GM12878 (cell line): Measurements from ENCODE around the gene DPH1. TPM values are rescaled to one million over a fixed set of nuclear protein-coding genes. Genes with fewer than 3 reads are reported as not detected.

Experiments
- EED ChIP-seq: sonication (generic); IDR thresholded peaks from 2 replicates; pipeline ENCODE4 v1.6.1; 2016; ENCODE audit warnings: antibody characterized with exemption, low read depth
- FOXK2 ChIP-seq: fragments of 450-650 bp; IDR thresholded peaks from 2 replicates; pipeline ENCODE4 v1.6.1; 2017; ENCODE audit warnings: mild to moderate bottlenecking, moderate library complexity
- IKZF2 ChIP-seq, 2 experiments: fragments of 450-650 bp; IDR thresholded peaks; 2 replicates each; pipeline ENCODE4 v1.6.1; 2017; ENCODE audit warnings: mild to moderate bottlenecking in 2 of 2, moderate library complexity in 2 of 2
- MEF2A ChIP-seq: IDR thresholded peaks from 2 replicates; pipeline ENCODE4 v1.6.1; 2011; ENCODE audit warnings: low read depth, mild to moderate bottlenecking, low read length, moderate library complexity; ENCODE audit not compliant: insufficient read depth
- NBN ChIP-seq: fragments of 450-650 bp; IDR thresholded peaks from 2 replicates; pipeline ENCODE4 v1.6.1; 2016
- NR2C2 ChIP-seq: IDR thresholded peaks from 2 replicates; pipeline ENCODE4 v1.6.1; 2011; ENCODE audit warnings: borderline replicate concordance, low read depth; ENCODE audit not compliant: control insufficient read depth, insufficient read length
- SUPT20H ChIP-seq: IDR thresholded peaks from 2 replicates; pipeline ENCODE4 v1.6.1; 2011; ENCODE audit warnings: low read depth, mild to moderate bottlenecking, low read length, moderate library complexity, borderline replicate concordance; ENCODE audit not compliant: control insufficient read depth
- ZSCAN29 ChIP-seq: fragments of 450-650 bp; IDR thresholded peaks from 2 replicates; pipeline ENCODE4 v1.6.1; 2017; ENCODE audit warnings: mild to moderate bottlenecking, moderate library complexity
- polyA plus RNA-seq, 11 experiments: library from polyadenylated mRNA; depleted of rRNA in 4 of 11; unstranded in 6 of 11; stranded (reverse) in 5 of 11; fragments of >200 nt; fragmentation: Nextera tagmentation in 4 of 11; fragmentation: Illumina TruSeq in 1 of 11; extraction: Ambion mirVana in 4 of 11; extraction: Trizol in 1 of 11; gene quantifications; 1 replicate in 1 of 11; 2 replicates in 10 of 11; pipeline versions ENCODE4 v1.2.1 to v1.2.3, GENCODE V29; 2011 to 2016; ENCODE audit warnings: inconsistent platforms in 2 of 11, missing spikeins in 2 of 11, low read depth in 1 of 11
- total RNA-seq, 4 experiments: library from RNA; depleted of rRNA in 3 of 4; stranded (reverse); fragments of >200 nt in 3 of 4; fragmentation: Illumina TruSeq in 1 of 4; extraction: Trizol in 1 of 4; gene quantifications; 2 replicates each; pipeline versions ENCODE4 v1.2.1 to v1.2.3, GENCODE V29; 2013 to 2021
- TF ChIP-seq, protein P1 (sequence below): fragments of 450-650 bp; IDR thresholded peaks from 2 replicates; pipeline ENCODE4 v1.6.1; 2018; ENCODE audit warnings: mild to moderate bottlenecking, low read depth, moderate library complexity; ENCODE audit not compliant: partially characterized antibody
- TF ChIP-seq, protein P2 (sequence below): fragments of 450-650 bp; IDR thresholded peaks from 2 replicates; pipeline ENCODE4 v1.6.1; 2016; ENCODE audit warnings: mild to moderate bottlenecking
- TF ChIP-seq, protein P3 (sequence below): fragments of 450-650 bp; IDR thresholded peaks from 2 replicates; pipeline ENCODE4 v1.6.1; 2016; ENCODE audit warnings: mild to moderate bottlenecking, moderate library complexity, borderline replicate concordance
- TF ChIP-seq, protein P4 (sequence below): fragments of 450-650 bp; IDR thresholded peaks from 2 replicates; pipeline ENCODE4 v1.6.1; 2017; ENCODE audit warnings: mild to moderate bottlenecking, moderate library complexity
- TF ChIP-seq, protein P5 (sequence below): fragments of 450-650 bp; IDR thresholded peaks from 2 replicates; pipeline ENCODE4 v1.6.1; 2018; ENCODE audit warnings: borderline replicate concordance, mild to moderate bottlenecking; ENCODE audit not compliant: partially characterized antibody

Gene DPH1
- total and polyA plus RNA-seq, 10 of the 15 experiments (the other 5 are each of a cell fraction or from before 2014, with no cell fraction given), result 0.29 to 33.6 (median 20.2) TPM

DNA sequence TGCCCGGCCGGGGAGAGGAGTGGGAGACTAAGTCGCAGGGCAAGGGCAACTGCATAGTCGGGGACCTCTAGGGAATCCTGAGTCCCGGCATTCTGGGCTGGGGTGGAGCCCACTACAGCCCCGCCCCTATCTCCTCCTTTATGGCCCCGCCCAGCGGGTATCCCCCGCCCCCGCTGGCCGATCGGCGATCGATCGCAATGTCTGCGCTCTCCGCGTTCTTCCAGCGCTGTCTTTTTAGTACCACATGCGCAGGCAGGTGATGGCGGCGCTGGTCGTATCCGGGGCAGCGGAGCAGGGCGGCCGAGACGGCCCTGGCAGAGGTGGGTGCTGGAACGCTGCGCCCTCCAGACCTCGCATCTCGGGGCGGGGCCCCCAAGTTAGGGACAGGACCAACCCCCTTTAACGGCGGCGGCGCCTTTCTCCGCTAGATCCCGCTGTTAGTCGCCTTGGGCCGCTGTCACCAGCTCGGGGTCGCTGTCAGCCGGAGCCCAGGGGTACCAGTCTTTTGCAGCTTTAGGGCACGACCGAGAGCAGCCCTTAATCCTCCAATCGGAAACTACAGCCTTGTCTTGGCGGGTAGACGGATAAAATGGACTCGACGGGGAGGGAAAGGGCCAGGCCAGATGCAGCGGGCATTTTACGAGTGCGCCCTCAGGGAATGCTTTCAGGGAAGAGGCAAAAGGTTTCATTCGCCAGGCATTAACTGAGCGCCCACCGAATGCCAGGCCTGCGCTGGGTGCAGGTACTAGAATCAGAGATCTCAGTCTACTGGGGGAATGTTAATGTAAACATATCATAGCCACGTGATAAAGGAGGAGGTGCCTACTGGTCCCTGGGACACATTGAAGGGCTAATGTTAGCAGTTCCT lies at the start of gene DPH1 (continued):
- TF ChIP-seq, protein P1, sequence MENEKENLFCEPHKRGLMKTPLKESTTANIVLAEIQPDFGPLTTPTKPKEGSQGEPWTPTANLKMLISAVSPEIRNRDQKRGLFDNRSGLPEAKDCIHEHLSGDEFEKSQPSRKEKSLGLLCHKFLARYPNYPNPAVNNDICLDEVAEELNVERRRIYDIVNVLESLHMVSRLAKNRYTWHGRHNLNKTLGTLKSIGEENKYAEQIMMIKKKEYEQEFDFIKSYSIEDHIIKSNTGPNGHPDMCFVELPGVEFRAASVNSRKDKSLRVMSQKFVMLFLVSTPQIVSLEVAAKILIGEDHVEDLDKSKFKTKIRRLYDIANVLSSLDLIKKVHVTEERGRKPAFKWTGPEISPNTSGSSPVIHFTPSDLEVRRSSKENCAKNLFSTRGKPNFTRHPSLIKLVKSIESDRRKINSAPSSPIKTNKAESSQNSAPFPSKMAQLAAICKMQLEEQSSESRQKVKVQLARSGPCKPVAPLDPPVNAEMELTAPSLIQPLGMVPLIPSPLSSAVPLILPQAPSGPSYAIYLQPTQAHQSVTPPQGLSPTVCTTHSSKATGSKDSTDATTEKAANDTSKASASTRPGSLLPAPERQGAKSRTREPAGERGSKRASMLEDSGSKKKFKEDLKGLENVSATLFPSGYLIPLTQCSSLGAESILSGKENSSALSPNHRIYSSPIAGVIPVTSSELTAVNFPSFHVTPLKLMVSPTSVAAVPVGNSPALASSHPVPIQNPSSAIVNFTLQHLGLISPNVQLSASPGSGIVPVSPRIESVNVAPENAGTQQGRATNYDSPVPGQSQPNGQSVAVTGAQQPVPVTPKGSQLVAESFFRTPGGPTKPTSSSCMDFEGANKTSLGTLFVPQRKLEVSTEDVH, result no peak
- TF ChIP-seq ZSCAN29 (no peak), SUPT20H (no peak), NR2C2 (peak; percentile 97), MEF2A (peak; percentile 34; the same call in 1 of the 2 replicates), IKZF2 (IDR thresholded peaks at IDR 0.05) (no peak), NBN (peak; percentile 63; the same call in 1 of the 2 replicates), FOXK2 (peak; percentile 51; the same call in 1 of the 2 replicates), EED (no peak)
- TF ChIP-seq, protein P2, sequence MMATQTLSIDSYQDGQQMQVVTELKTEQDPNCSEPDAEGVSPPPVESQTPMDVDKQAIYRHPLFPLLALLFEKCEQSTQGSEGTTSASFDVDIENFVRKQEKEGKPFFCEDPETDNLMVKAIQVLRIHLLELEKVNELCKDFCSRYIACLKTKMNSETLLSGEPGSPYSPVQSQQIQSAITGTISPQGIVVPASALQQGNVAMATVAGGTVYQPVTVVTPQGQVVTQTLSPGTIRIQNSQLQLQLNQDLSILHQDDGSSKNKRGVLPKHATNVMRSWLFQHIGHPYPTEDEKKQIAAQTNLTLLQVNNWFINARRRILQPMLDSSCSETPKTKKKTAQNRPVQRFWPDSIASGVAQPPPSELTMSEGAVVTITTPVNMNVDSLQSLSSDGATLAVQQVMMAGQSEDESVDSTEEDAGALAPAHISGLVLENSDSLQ, result no peak
- TF ChIP-seq, protein P3, sequence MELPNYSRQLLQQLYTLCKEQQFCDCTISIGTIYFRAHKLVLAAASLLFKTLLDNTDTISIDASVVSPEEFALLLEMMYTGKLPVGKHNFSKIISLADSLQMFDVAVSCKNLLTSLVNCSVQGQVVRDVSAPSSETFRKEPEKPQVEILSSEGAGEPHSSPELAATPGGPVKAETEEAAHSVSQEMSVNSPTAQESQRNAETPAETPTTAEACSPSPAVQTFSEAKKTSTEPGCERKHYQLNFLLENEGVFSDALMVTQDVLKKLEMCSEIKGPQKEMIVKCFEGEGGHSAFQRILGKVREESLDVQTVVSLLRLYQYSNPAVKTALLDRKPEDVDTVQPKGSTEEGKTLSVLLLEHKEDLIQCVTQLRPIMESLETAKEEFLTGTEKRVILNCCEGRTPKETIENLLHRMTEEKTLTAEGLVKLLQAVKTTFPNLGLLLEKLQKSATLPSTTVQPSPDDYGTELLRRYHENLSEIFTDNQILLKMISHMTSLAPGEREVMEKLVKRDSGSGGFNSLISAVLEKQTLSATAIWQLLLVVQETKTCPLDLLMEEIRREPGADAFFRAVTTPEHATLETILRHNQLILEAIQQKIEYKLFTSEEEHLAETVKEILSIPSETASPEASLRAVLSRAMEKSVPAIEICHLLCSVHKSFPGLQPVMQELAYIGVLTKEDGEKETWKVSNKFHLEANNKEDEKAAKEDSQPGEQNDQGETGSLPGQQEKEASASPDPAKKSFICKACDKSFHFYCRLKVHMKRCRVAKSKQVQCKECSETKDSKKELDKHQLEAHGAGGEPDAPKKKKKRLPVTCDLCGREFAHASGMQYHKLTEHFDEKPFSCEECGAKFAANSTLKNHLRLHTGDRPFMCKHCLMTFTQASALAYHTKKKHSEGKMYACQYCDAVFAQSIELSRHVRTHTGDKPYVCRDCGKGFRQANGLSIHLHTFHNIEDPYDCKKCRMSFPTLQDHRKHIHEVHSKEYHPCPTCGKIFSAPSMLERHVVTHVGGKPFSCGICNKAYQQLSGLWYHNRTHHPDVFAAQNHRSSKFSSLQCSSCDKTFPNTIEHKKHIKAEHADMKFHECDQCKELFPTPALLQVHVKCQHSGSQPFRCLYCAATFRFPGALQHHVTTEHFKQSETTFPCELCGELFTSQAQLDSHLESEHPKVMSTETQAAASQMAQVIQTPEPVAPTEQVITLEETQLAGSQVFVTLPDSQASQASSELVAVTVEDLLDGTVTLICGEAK, result peak; percentile 38; the same call in 1 of the 2 replicates
- TF ChIP-seq, protein P4, sequence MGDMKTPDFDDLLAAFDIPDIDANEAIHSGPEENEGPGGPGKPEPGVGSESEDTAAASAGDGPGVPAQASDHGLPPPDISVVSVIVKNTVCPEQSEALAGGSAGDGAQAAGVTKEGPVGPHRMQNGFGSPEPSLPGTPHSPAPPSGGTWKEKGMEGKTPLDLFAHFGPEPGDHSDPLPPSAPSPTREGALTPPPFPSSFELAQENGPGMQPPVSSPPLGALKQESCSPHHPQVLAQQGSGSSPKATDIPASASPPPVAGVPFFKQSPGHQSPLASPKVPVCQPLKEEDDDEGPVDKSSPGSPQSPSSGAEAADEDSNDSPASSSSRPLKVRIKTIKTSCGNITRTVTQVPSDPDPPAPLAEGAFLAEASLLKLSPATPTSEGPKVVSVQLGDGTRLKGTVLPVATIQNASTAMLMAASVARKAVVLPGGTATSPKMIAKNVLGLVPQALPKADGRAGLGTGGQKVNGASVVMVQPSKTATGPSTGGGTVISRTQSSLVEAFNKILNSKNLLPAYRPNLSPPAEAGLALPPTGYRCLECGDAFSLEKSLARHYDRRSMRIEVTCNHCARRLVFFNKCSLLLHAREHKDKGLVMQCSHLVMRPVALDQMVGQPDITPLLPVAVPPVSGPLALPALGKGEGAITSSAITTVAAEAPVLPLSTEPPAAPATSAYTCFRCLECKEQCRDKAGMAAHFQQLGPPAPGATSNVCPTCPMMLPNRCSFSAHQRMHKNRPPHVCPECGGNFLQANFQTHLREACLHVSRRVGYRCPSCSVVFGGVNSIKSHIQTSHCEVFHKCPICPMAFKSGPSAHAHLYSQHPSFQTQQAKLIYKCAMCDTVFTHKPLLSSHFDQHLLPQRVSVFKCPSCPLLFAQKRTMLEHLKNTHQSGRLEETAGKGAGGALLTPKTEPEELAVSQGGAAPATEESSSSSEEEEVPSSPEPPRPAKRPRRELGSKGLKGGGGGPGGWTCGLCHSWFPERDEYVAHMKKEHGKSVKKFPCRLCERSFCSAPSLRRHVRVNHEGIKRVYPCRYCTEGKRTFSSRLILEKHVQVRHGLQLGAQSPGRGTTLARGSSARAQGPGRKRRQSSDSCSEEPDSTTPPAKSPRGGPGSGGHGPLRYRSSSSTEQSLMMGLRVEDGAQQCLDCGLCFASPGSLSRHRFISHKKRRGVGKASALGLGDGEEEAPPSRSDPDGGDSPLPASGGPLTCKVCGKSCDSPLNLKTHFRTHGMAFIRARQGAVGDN, result no peak
- TF ChIP-seq, protein P5, sequence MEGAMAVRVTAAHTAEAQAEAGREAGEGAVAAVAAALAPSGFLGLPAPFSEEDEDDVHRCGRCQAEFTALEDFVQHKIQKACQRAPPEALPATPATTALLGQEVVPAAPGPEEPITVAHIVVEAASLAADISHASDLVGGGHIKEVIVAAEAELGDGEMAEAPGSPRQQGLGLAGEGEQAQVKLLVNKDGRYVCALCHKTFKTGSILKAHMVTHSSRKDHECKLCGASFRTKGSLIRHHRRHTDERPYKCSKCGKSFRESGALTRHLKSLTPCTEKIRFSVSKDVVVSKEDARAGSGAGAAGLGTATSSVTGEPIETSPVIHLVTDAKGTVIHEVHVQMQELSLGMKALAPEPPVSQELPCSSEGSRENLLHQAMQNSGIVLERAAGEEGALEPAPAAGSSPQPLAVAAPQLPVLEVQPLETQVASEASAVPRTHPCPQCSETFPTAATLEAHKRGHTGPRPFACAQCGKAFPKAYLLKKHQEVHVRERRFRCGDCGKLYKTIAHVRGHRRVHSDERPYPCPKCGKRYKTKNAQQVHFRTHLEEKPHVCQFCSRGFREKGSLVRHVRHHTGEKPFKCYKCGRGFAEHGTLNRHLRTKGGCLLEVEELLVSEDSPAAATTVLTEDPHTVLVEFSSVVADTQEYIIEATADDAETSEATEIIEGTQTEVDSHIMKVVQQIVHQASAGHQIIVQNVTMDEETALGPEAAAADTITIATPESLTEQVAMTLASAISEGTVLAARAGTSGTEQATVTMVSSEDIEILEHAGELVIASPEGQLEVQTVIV, result peak; percentile 69
